Stimulated activated CD8-positive, alpha-beta memory T cell treated with anti-CD3 and anti-CD28 coated beads, Interleukin-15, amount 100 ng/mL, for 48 hours (primary cell): ENCODE measurements around the gene CYP46A1.
"Not testable (repeated sequence)": the region's sequence is repeated elsewhere in the genome, so short reads cannot be mapped to it uniquely, and the experiment has no call there.

Source experiments
- DNase-seq, 2 donors: peaks; one replicate each; pipeline ENCODE4 v3.0.0-alpha.2; 2020; ENCODE audit warnings: low read depth in 2 of 2

The CYP46A1 gene

DNA sequence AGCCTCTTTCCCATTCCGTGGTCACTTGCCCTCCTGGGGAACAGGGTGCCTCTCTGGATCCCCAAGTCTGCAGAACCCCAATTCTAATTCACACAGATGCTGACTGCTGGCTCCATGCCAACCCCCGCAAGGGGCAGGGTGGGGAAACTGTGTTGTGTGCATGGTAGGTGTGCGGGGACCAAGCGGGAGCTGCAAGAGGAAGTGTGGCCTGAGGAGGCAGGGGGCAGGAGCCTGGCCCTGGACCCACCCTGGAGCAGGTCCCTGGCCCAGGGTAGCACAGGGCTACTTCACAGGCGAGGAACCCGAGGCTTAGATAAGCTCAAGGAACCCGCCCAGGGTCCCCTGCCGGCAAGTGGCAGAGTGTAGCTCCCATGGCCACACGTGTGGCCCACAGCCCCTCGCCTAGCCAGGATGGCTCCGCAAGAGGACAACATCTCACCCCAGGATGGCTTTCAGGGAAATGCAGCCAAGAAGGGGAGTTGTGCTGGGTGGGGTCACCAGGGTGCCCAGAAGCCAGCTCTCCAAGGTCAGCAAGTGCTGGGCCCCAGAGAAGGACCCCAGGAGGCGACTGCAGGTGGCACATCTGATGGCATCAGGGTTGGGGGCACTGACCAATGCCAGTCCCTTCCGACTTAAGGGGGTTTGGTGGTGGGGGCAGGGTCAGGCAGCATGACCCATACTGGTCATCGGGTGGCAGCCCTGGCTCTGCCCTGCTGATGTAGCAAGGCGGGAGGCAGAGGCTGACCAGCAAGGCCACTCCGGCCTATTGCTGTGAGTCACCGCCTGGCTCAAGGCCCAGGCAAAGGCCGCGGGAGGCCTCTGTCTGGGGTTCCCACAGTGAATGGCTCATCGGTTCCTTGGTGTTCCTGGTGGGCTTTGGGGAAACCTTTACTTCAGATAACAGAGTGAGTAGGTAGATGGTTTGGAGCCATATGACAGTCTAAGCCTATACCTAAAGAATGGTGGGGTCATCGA, 71.8 kb downstream of the CYP46A1 start:
- no peak for DNase-seq

DNA sequence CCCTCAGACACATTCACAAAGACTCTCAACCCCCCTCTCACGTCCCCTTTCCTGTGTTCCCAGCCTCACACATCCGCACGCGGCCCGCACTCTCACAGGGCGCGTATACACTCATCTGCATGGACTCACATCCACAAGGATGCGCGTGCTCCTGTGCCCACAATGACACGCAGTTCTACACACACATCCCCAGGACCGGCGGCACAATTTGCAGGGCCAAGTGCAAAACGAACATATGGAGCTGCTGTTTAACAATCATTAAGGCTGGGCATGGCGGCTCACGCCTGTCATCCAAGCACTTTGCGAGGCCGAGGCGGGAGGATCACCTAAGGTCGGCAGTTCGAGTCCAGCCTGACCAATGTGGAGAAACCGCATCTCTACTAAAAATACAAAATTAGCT, 72.7 kb downstream of the CYP46A1 start:
- no peak for DNase-seq

DNA sequence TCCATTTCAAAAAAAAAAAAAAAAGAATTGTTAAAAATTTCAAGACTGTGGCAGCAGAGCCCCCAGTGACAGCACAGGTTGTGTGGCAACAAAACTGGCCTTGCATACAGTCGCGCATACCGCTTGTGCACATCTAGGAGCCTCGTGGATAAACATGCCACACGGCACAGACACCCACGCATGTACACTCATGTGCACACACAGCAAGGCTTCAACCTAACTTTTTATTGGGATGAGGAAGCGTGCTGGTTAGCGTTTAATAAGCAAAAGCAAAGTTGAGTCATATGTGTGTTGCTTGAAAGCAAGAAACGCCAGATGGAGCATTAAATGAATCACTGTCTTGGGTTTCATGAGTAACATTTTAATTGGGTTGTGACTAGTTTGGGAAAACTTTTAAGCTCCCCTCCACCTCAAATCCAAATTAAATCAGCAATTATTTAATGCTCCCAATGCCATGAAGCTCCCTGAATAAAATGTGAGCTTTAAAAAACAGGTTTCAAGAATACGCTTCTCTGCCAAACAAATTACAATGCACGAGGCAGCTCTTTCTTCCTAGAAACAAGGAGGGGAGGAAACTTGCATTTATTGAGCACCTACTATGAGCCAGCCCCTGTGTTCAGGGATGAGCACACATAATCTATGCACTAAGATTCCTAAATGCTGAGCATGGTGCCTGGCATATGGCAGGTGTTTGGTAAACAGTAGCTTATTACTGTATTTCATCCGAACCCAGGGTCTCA, 73.4 kb downstream of the CYP46A1 start:
- no peak for DNase-seq

DNA sequence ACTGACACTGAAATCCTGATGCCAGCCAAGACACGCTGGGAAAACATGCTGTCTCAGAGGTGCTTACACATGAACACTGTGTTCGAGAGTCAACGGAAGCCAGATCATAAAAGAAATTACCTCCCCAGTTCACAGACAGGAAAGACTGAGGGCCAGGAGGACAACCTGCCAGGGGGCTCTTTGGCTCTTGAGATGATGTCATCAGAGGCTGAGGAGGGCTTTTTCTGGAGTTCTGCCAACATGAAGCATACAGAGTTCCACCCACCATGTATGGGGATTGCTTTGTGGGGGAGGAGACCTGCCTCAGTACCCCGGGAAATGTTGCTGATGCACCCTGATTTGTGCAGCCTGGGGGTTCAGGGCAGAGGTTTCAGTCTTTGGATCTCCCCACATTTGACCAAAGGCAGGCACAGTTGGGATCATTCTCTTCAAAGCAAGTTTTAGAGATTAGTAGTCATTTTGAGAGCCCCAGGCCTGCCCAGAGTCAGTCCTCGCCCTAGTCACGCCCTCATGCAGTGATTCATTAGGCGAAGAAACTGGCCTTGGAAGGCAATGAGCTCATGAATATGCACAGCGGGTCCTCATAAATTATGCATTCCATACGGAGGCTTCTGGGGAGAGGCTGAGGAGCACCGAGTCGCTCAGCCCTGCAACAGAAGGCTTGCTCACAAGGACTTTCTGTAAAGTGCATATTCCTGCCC, 74.2 kb downstream of the CYP46A1 start:
- DNase-seq = no peak

DNA sequence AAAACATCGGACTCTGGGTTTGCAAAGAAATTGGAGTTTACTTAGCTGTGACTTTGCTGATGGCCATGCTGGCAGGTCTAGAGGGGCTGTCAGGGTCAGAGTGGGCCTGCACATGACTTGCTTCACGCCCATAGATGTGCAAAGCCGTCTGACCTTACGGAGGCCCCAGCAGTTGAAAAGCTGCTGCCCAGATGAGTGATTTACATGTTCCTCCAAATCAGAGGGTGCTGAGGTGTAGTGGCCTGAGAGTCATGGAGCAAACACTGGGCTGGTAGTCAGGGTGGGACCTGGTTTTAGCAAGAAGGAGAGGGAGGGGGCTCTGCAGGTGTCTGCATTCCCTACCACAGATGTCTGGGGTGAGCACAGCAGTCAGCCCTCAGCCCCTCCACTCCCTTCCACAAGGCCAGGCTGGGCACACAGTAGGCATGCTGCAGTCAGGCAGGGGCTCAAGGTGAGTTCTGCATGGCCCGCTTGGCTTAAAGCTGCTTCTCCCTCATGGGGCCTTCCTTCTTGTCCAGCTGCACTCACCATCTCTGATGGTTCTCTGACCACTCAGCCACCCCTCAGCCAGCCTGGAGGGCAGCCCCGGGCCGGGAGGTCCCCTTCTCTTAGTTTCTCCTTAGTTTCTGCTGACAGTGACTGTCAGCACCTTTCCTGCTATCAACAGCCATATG, 74.9 kb downstream of the CYP46A1 start:
- no peak for DNase-seq

DNA sequence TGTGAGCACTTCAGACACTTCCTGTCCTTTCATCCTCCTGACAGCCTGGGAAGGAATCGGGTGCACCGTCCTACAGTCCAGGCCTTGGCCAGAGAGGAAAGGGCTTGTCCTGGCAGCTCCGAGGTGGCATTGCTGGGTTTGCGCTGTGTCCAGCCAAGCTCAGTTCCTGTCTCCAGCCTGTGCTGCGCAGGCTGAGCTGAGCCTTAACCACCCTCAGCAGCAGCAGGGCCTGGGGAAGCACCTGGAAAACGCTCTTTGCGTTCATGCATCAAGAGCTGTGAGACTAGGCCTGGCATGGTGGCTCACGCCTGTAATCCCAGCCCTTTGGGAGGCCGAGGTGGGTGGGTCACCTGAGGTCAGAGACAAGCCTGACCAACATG, 75.4 kb downstream of the CYP46A1 start:
- DNase-seq = no peak

DNA sequence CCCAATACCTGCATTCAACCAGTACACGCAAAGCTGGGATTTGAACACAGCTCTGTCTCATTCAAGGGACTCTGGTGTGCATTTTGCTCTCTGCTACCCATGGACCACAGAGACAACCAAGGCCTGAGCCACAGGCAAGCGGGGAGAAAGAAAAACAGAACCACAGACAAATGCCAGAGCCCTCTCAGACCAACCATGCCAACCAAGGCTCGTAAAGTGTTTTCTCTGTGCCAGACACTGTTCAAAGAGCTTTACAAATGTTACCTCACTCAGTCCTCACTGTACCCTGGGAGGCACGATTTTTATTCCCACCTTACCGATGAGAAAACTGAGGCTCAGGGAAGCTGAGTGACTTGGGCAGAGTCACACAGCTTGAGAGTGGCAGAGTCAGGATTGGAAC, 76.7 kb downstream of the CYP46A1 start:
- no peak for DNase-seq

DNA sequence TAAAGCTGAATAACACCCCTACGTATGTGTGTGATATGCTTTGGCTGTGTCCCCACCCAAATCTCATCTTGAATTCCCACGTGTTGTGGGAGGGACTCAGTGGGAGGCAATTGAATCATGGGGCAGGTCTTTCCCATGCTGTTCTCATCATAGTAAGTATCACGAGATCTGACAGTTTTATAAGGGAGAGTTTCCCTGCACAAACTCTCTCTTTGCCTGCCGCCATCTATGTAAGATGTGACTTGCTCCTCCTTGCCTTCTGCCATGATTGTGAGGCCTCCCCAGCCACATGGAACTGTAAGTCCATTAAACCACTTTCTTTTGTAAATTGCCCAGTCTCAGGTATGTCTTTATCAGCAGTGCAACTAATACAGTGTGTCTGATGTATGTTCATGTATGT, 78.8 kb downstream of the CYP46A1 start:
- not testable (repeated sequence) for DNase-seq

DNA sequence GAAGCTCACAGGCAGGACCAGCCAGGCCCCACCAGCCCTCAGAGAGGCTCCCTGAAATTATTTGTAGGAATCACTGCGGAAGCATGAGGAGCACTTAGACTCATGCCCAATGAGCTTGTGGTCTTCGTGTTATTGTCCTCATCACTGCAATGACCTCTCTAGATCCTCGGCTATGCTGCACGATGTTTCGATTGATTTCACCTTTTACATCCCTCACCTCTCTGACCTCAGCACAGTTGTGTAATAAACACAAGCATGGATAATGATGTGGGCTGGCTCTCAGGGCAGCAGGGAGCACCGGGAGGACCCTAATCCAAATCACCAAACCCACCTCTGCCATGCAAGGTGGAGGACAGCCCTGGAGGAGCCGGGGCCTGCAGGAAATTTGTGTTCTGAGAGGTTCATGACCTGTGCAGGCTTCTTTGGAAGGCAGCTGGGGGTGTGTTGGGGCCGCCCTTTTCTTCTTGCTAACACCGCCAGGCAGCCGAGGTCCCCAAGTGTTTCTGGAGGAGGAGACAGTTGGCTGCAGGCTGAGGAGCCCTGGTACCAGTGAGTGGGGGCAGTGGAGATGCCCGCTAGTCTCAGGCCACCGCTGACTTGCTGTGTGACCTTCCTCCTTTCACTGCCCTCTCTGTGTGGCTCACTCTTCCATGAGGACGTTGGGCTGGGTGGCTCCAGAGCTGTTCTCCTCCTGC, 79.6 kb downstream of the CYP46A1 start:
- DNase-seq = no peak

DNA sequence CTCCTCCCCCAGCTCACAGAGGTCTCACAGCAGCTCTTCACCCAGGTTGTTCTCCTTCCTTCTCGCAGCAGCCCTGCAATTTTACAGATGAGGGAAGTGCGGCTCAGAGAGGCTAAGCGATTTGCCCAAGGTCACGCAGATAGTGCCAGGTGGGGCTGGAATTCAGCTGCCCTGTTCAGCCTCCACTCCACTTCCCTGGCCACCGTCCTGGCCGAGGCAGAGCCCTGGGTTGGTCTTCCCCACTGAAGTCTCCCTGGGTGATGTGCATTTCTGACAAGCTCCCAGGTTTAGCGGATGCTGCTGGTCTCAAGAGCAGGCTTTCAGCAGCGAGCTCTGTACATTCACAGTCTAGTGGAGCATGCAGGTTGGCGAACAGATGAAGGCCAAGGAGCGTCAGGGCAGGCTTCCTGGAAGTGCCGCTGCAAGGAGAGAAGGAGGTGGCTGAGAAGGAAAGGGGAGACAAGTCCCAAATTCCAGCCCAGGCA, 80.2 kb downstream of the CYP46A1 start:
- DNase-seq = no peak

DNA sequence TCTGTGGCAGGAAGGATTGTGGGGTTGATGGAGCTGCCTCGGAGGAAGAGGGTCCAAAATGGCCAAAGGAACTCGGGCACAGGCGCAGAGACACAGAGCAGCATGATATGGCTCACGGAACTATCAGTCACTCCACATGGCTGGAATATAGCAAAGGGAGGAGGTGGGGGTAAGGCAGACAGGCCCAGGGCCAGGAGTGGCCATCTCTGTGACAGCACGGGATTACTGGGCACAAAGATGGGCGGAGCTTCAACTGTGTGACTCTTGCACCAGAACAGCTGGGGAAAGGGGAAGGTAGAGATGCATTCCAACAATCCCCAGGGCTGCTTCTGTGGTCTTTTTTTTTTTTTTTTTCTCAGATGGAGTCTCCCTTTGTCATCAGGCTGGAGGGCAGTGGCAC, 84.3 kb downstream of the CYP46A1 start:
- DNase-seq = no peak

DNA sequence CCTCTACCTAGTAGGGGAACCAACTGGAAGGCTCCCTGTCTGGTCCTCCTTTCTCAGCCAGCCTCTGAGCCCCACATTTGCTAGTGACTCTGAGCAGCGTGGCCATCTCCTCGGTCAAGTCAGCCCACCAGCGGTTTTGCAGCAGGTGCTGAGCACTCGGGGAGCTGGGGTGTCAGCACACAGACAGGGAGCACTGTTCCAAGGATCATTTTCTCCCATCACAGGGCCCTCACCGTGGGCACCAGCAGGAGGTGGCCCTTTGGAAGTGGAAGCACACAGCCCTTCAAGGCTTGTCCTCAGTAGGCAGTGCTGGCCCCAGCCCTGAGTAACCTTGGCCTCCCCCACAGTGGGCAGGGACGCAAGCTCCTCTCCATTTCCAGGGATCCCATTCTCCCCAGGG, 85.0 kb downstream of the CYP46A1 start:
- DNase-seq = no peak

DNA sequence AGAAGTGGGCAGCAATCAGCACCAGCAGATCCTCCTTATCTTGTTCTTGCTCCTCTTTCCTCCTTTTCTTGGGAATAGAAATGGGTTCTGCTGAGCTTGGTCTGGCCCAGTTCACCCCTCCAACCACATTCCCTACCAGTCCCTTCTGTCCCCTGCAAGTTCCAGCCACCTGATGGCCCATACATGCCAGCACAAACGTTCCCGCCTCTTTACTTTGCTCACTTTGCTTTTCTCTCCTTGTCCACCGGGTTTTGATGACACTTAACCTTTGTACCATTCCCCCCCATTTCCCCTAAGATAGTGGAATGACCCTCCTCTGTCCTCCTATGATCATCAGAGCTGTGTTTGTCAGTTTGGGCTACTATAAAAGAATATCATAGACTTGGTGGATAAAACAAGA, 85.7 kb downstream of the CYP46A1 start:
- DNase-seq = no peak

DNA sequence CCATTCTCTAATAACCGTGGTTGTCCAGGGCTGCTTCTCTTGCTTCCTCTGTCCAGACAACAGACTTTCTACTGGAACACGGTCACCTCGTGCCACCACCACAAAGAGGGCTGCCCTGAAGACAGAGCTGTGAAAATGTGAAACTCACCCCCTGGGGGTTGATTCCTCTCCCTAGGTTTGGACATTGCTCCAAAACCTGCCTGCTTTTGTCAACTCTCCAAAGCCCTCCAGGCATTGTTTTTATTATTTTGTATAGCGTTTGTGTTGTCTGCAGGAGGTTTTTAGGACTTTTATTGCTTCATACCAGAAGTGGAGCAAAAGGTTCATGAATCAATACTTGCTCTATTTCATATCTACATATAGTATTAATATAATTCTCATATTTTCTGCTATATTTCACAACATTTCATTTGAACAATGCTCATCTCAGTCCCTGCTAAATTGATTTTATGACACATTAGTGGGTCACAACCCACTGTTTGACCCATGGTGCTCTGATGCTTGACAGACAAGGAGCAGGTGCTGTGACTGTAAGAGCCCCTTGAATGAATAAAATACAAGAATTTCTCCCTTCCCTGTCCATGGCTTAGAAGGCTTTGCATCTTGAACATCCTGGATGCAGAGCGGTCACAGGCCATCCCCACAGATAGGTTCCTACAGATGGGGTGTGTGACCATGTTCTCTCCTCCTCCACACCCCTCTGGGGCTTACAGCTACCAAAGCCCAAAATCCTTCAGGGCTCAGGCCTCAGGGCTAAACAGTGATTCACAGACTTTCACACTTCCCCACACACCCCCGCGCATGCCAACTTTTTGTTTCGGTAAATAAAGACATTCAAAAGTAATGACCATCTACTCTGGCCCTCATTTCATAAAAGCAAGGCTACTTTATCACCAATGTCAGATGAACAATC, 88.5 kb downstream of the CYP46A1 start:
- DNase-seq = no peak

DNA sequence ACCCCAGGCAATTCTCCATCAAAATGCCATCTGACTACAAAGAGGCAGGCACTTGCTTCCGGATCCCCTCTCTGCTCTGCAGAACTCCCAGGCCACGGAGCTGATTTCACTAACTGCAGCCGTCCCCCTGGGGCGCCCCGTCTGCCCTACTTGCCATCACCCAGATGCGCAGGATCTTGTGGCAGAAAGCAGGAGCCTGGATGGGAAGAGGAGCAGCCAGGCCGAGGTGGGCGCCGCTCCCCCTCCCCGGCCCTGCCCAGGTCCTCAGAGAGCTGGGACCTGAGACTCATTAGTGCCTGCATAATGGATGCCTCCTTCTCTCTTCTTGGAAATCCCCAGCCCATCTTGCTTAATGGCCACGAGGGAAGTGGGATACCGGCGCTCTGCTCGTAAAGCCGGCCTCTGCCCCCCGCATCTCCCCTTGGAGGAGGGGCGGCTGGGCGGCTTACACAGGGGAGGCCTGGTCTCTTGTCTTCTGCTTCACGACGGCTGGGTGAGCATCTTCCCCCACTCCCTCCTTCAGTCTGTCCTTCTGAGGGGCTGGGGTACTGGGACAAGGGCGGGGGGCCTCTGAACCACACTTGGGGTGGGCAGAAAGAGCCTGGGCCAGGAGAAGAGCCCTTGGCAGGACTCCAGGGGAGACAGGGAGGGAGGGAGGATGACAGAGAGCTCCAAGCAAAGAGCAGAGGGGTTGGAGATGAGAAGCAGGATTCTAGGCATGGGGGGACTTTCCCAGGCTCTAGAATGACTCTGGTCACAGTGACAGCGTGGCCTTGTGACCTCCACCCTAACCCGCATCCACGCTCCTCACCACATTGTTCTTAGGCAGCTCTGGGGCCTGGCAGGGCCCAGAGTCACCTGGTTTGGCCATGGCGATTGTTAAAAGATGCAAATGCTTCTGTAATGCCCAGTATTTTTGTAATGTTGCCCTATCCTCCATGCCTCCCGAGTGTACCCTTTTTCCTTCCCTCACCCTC, 89.7 kb downstream of the CYP46A1 start:
- DNase-seq = no peak

DNA sequence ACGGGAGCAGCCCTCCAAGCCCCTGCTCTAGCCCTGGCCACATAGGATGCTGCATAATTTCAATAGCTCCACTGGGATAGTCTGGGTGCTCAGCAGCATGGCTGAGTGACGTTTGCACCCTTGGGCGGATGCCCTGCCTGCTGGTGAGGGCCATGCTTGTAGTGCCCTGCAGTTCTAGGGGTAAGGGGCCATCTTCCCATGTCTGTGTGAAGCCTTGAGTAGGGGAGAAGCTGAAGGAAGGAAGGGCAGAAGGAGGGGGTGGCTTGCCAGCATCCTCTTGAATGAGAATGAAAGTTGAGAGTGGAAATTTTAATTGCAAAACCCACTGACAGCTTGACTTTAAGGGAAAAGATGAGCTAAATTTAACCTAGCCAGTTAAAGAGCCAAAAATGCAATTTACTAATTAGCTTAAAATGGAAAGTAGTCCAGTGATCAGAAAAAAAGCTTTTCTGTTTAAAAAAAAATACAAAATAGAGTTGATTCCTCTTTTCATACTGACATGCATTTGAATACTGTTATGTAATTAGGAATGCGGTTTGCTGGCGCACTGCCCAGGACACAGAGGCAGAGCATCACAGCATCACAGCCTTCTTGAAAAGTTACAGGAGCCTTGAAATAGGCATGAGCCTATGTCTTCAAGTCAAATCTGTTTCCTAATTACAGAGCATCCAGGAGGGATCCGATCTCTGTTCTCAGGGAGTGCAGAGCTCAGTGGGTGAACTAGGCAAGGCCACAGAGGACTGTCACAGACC, 90.6 kb downstream of the CYP46A1 start:
- no peak for DNase-seq

DNA sequence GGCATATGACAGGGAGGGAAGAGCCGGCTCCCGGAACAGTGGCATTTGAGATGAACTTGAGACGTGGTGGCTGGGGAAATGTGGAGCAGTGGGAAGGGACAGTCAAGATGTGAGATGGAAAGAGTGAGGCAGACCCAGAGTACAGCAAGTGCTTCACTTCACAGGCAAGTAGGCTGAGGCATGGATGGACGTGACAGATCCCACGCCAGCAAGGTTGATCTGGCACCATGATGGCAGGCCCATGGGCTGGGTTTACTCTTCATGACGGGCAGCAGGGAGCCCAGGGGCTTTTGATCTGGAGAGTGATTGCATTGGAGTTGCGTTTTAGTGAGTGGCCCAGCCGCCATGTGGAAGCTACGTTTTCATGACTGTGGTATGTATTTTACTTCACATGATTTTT, 91.3 kb downstream of the CYP46A1 start:
- DNase-seq = no peak
